GM12865 (cell line): Measurements from ENCODE around the gene TIMM10.

ENCODE experiments used
- DNase-seq: peaks from one replicate; pipeline ENCODE4 v3.0.0; 2010; ENCODE audit warnings: low read depth
- H3K4me3 ChIP-seq: 2 replicates; pipeline ENCODE4 v1.5.1; 2011; ENCODE audit warnings: mild to moderate bottlenecking, low read depth, low read length, control low read depth
- CTCF ChIP-seq: IDR thresholded peaks from 2 replicates; pipeline ENCODE4 v1.5.1; 2011; ENCODE audit warnings: low read length, control low read depth, low read depth, inconsistent platforms; ENCODE audit not compliant: insufficient read depth; ENCODE audit errors: missing control alignments

TIMM10 gene

GRCh38 chr11:57499413-57499982 lies 31.1 kb downstream of the TIMM10 start:
- no peak for TF ChIP-seq CTCF
- peak; percentile 52 for DNase-seq
- no peak overlapping the region for H3K4me3 ChIP-seq

- no peak overlapping the region for H3K4me3 ChIP-seq
- TF ChIP-seq CTCF: no peak
- DNase-seq: no peak
Measured at GRCh38 chr11:57498540-57498939, 32.0 kb downstream of the TIMM10 start.

- no peak for DNase-seq
- H3K4me3 ChIP-seq: no peak overlapping the region
- TF ChIP-seq CTCF: no peak
Measured at GRCh38 chr11:57497303-57498247, 33.0 kb downstream of the TIMM10 start.

- TF ChIP-seq CTCF: no peak
- DNase-seq: no peak
- H3K4me3 ChIP-seq: no peak overlapping the region
Measured at GRCh38 chr11:57496109-57496820, 34.3 kb downstream of the TIMM10 start.

- TF ChIP-seq CTCF: peak; percentile 94
- DNase-seq: peak; percentile 77
Measured at GRCh38 chr11:57493507-57494503, 36.7 kb downstream of the TIMM10 start.

More at GRCh38 chr11:57493507-57494503, 36.7 kb downstream of the TIMM10 start:
- no peak overlapping the region for H3K4me3 ChIP-seq
